Osteocyte (in vitro differentiated cells): Measurements from ENCODE around the gene NBL1. TPM values are rescaled to one million over a fixed set of nuclear protein-coding genes. Genes with fewer than 3 reads are reported as not detected.
A peak's percentile ranks its signal among the peaks of the same experiment; 100 is the strongest.

ENCODE experiments used
- DNase-seq: peaks from one replicate; pipeline ENCODE4 v3.0.0; 2021; ENCODE audit warnings: mixed read lengths; ENCODE audit not compliant: unreplicated experiment; ENCODE audit errors: extremely low spot score
- H3K27ac Mint-ChIP-seq: one replicate; pipeline ENCODE4 v1.8.0; 2021; ENCODE audit warnings: mild to moderate bottlenecking, mixed read lengths; ENCODE audit not compliant: unreplicated experiment
- H3K27me3 Mint-ChIP-seq: one replicate; pipeline ENCODE4 v1.8.0; 2021; ENCODE audit warnings: mixed read lengths; ENCODE audit not compliant: unreplicated experiment
- H3K36me3 Mint-ChIP-seq: one replicate; pipeline ENCODE4 v1.8.0; 2021; ENCODE audit warnings: mixed read lengths; ENCODE audit not compliant: unreplicated experiment
- H3K4me1 Mint-ChIP-seq: one replicate; pipeline ENCODE4 v1.8.0; 2021; ENCODE audit warnings: mixed read lengths; ENCODE audit not compliant: unreplicated experiment
- H3K4me3 Mint-ChIP-seq: one replicate; pipeline ENCODE4 v1.8.0; 2021; ENCODE audit warnings: mild to moderate bottlenecking, moderate library complexity, mixed read lengths; ENCODE audit not compliant: unreplicated experiment
- H3K9me3 Mint-ChIP-seq: one replicate; pipeline ENCODE4 v1.8.0; 2021; ENCODE audit warnings: mixed read lengths; ENCODE audit not compliant: unreplicated experiment
- total RNA-seq: library from RNA; stranded (reverse); gene quantifications from 2 replicates; pipeline ENCODE4 v1.2.1, GENCODE V29; 2021
- TF ChIP-seq, protein P1 (sequence below): fragments of 200-600 bp; sonication (generic); IDR thresholded peaks from 2 replicates; pipeline ENCODE4 v1.5.0; 2021; ENCODE audit warnings: antibody characterized with exemption, mild to moderate bottlenecking, moderate library complexity

The NBL1 gene
- total RNA-seq, 1 donor from 2014 or later: 547 TPM

DNA sequence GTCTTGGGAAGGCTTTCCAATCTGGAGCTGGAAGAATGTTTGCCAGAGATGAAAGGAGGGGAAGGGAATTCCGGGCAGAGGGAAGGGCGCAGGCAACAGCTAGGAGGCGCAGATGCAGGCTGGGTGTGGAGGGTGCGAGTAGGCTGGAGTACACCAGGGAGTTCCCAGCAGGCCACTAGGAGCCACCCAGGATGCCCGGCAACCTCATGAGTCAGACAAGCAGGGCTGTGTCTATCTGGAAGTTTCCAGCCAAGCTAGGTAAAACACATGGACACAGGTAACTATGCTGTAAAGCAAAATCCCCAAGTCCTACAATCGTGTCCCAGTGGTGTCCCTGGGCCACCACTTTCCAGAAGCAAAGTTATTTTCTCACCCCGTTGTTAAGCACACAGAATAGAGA, 990 bp upstream of the NBL1 start:
- Mint-ChIP-seq H3K27ac (peak overlapping the region; percentile 81), H3K4me3 (peak overlapping the region; percentile 79), H3K4me1 (peaks cover 63% of the 10 kb centered on the region), H3K27me3 (no peaks in the 10 kb centered on the region), H3K36me3 (no peaks in the 10 kb centered on the region), H3K9me3 (no peaks in the 10 kb centered on the region)
- TF ChIP-seq, protein P1, sequence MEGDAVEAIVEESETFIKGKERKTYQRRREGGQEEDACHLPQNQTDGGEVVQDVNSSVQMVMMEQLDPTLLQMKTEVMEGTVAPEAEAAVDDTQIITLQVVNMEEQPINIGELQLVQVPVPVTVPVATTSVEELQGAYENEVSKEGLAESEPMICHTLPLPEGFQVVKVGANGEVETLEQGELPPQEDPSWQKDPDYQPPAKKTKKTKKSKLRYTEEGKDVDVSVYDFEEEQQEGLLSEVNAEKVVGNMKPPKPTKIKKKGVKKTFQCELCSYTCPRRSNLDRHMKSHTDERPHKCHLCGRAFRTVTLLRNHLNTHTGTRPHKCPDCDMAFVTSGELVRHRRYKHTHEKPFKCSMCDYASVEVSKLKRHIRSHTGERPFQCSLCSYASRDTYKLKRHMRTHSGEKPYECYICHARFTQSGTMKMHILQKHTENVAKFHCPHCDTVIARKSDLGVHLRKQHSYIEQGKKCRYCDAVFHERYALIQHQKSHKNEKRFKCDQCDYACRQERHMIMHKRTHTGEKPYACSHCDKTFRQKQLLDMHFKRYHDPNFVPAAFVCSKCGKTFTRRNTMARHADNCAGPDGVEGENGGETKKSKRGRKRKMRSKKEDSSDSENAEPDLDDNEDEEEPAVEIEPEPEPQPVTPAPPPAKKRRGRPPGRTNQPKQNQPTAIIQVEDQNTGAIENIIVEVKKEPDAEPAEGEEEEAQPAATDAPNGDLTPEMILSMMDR: no peak
- DNase-seq: no peak

- DNase-seq: no peak
- no peak overlapping the region for H3K27ac Mint-ChIP-seq
- no peaks in the 10 kb centered on the region for H3K27me3 Mint-ChIP-seq
- H3K36me3 Mint-ChIP-seq: peaks cover 2% of the 10 kb centered on the region
- peaks cover 64% of the 10 kb centered on the region for H3K4me1 Mint-ChIP-seq
- no peak overlapping the region for H3K4me3 Mint-ChIP-seq
- H3K9me3 Mint-ChIP-seq: no peaks in the 10 kb centered on the region
- TF ChIP-seq, protein P1: no peak
Observed at GRCh38 chr1:19644395-19644680, 227 bp downstream of the NBL1 start.

DNA sequence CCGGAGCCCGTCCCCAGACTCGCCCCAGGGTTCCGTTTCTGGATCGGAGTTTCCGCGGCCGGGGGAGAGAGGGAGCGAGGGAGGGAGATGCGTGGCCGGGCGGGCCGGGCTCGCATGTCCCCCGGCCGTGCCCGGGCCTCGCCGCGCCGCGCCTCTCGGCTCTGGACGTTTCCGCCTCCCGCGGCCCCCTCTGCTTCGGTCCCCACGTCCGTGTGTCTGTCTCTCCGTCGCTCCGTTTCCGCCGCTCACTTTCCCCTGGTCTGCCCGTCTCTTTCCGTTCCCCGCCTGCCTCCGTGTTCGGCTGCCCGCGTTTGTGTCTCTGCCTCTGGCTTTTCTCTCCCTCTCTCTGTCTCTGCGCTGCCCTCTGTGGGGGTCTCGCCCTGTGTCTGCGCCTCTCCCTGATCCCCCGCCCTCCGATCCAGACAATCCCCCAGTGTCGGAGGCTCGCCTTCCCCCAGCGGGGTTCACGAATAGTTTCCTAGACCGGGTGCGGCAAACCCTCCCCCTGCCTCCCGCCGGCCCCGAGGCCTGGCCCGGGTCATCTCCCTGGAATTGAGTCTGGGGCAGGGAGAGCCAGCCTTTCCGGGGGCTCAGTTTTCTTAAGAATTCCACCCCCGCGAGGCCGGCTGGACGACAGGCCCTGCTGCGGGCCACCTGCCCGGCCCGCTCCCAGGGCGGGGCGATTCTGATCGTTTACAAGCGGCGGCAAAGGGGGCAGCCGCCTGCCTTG, 735 bp downstream of the NBL1 start:
- no peak for DNase-seq
- H3K27ac Mint-ChIP-seq: peak overlapping the region; percentile 94
- no peaks in the 10 kb centered on the region for H3K9me3 Mint-ChIP-seq
- H3K27me3 Mint-ChIP-seq: no peaks in the 10 kb centered on the region
- TF ChIP-seq, protein P1: no peak
- H3K4me1 Mint-ChIP-seq: peaks cover 63% of the 10 kb centered on the region
- H3K36me3 Mint-ChIP-seq: peaks cover 3% of the 10 kb centered on the region
- peak overlapping the region; percentile 99 for H3K4me3 Mint-ChIP-seq

- H3K9me3 Mint-ChIP-seq: no peaks in the 10 kb centered on the region
- H3K4me1 Mint-ChIP-seq: peaks cover 63% of the 10 kb centered on the region
- TF ChIP-seq, protein P1: no peak
- H3K27ac Mint-ChIP-seq: peak overlapping the region; percentile 94
- peak overlapping the region; percentile 99 for H3K4me3 Mint-ChIP-seq
- DNase-seq: no peak
- no peaks in the 10 kb centered on the region for H3K27me3 Mint-ChIP-seq
- peaks cover 3% of the 10 kb centered on the region for H3K36me3 Mint-ChIP-seq
Observed at GRCh38 chr1:19645411-19646251, 1.5 kb downstream of the NBL1 start.
